HG03064 (cell line): ENCODE results near the gene SPP2.

Experiments used
- ATAC-seq: cut with Tn5 transposase; IDR thresholded peaks from one replicate; pipeline ENCODE4 v1.9.1; 2021; ENCODE audit warnings: low read depth; ENCODE audit not compliant: unreplicated experiment

The SPP2 gene, protein sequence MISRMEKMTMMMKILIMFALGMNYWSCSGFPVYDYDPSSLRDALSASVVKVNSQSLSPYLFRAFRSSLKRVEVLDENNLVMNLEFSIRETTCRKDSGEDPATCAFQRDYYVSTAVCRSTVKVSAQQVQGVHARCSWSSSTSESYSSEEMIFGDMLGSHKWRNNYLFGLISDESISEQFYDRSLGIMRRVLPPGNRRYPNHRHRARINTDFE

DNA sequence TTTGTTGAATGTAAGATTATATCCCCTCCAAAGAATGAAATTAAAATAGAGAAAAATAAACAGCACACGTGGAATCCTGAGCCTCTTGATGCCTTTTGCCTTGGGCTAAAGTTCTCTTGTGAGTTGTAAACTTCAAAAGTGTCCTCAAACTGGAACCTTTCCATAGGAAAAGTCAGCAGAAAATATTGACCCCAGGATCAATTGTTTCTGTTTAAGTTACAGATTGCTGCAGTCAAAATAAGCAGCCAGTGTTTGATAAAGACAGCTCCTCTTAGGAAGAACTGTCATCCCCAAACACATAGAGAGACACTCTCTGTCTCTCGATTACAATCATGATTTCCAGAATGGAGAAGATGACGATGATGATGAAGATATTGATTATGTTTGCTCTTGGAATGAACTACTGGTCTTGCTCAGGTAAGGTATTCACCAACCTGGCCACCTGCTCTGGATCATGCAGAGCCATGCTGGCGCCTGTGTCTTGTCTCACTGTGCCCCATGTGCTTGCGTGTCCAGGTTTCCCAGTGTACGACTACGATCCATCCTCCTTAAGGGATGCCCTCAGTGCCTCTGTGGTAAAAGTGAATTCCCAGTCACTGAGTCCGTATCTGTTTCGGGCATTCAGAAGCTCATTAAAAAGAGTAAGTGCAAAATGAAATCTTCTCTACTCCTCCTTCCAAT lies at the start of gene SPP2:
Gene SPP2, plus strand, starts transcription at position 248 of the 681 bp plus-strand sequence. Its CDS starts 85 bp downstream, at position 333.
- ATAC-seq: no peak

DNA sequence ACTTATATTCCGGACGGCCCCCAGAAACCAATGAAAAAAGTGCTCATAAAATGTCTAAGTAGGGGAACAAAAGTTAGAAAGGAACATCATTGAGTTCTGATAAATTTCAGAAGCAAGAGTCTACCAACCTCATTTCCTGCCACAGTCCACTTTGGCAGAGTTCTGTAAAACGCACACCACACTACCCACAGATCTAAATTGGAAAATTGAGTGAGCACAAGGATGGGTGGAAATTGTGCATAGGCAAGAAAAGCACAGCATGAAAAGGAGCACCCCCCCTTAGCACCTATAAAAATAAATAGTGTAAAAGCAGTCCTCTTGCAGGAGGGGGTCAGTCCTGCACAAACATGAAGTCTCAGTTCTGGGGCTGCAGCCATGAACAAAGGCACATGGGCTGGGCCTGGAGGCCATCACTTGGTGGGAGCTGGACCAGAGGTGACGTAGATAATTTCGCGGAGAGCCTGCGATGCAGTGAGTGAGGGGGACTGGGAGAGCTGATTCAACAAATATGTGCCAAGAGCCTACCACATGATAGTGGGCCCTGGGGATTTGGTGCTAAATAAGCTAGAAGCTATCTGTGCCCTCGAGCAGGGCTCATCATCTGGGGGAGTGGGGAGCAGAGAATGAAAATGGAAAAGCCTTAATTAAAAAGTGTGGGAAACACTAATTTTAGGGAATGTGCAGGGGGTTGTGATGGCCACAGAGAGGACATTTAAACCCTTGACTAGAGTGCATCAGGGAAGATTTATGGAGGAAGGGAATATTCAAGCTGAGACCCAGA lies 48.9 kb upstream of the SPP2 start:
- ATAC-seq: no peak

DNA sequence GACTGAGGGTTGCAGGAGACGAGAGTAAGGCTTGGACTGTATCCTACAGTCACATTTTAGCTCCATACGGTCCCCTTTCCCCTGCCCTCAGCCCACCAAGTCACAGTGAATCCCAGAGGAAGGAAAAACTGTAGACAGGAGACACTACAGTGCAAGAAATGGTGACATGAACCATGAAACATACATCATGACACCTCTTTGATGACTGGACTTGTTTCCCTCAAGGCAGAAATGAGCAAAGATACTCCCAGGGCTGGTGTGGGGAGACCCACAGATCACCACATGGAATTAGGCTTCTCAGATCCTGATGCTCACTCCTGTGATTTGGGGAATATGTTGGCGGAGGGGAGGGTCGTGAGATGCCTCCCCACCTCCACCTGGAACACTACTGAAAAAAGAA lies 48.2 kb upstream of the SPP2 start:
- ATAC-seq: no peak

DNA sequence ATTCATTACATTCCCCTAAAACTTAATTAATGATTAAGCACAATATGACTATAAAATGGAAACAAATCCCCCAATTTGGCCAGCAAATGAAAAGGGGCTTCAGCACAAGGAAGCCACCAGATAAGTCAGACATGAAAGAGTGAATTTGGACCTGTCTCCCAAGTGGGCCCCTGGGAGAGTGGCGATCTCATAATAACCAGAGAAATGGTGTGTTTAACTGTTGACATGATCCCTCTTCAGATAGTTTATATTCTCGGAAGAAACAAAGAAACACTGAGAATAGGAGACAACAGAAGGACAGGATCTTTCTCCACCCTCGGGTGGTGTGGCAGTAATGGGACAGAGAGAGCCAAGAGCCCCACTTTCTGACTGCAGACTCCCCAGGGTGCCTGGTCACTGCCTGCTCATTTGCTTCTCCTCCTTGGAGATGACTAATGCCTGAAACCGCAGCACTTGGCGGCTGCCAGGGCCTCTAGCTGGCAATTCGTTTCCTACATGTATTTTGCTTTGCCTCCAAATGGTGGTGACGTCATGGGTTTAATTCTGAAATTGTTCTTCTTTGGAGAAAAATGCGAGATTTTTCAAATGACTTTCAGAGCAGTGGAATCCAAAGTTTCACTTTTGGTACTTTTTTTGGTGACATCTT lies 46.4 kb upstream of the SPP2 start:
- ATAC-seq: no peak

DNA sequence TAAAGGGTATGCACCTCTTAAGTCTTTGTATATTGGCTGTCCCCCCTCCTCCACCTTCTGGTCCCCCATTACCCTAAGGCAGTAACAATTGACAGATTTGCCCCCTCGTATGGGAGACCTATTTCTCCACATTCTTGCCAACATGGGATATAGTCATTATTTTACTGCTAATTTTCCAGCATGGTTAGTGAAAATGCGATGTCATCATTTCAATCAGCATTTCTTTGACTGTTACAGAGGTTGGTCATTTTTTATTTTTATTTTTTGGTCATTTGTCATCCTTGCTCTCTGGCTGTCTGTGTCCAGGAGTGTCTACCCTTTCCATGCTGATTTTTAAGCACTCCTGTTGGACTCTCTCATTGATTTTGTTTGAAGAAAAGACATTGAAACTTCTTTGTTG lies 45.4 kb upstream of the SPP2 start:
- ATAC-seq: no peak

DNA sequence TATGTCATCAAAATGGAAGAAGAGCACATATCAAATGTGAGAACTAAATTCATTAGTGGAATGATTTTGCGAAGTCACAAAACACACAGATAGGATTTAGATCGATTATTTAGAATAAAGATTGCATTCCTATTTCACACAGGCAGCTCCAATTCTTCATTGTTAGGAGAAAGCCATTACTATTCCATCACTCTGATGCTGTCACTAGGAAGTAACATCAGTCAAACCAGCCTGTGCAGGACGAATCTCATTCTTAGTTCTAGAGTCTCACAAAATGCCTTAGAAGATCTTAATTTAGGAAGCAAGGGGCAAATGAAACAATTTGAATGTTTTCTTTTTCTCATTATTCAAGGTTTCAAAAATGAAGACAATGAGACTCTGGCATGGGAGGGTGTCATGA lies 44.0 kb upstream of the SPP2 start:
- ATAC-seq: no peak

DNA sequence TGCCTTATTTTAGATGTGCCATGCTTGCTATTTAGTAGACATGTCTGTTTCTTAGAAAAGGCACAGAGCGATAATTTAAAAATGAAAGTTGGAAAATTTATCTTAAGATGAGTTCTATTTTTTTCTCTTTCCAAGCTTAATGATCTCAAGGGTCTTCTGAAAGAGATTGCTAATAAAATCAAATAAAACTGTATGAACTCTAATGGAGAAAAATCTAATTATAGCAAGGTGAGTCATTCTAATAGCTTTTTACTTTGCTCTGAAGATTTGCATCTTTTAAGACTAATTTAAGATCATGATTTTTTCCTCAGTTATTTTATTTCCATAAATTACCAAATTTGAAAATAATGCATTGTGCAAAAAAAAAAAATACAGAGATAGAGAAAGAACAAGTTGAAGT lies 36.1 kb upstream of the SPP2 start:
- ATAC-seq: no peak

DNA sequence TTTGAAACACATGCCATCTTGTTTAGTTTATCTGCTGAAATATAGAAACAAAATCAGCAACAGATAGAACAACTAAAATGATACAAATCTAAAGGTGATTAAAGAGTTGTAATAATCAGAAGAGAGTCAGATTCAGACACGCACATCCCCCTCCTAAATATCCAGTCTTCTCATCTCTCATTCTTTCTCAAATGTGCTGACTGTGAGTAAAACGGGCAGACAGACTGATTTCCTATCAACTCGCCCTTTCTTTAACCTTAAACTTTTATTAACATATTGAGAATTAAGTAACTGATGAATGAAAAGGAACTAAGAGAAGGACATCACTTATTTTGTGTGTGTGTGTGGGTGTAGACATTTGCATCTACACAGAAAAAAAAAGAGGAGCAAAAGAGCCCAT lies 34.6 kb upstream of the SPP2 start:
- no peak for ATAC-seq

DNA sequence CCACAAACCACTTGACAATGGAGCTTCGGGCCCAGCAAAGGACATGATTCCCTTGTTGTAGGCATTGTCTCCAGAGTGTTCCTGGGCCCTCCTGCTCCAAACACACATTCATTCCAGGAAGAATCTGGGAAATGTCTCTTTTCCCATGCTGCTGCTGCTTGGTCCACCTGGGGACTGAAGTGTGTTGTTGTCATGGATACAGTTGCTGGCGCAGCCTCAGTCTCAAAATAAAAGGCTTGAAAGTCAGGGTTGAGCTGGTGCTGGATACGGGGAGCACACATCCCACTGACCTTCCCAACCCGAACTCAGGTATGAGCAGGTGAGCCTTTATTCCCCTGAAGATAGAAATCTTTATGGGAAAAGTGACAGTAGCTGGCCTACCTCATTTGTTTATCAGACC lies 30.6 kb upstream of the SPP2 start:
- ATAC-seq: no peak

DNA sequence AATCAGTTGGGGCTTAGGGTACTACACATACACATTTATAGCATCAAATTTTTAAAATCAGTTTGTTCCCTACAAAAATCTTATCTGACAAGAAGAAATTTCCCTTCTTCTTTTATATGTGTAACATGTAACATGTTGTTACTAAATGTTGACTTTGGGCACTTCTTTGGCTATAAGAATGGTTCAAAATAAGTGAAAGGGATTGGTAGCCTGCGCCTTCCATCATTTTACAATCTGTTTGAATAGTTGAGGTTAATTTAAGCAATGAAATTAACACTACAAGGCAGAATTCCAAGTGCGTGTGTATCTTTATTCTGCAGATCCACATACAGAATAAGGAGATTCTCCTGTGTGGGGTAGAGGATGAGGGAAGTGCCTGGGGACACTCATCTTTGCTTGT lies 30.2 kb upstream of the SPP2 start:
- no peak for ATAC-seq

DNA sequence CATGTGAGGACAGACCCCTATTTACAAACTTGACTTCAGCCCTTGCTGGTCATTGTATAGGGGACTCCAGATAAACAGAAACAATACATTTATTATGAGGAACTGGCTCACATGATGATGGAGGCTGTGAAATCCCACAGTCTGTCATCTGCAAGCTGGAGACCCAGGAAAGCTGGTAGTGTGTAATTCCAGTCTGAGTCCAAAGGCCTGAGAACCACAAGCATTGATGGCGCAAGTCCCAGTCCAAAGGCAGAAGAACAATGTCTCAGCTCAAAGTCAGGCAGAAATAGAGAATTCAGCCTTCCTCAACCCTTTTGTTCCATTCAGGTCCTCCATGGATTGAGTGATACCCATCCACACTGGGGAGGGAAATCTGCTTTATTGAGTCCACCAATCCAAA lies 28.1 kb upstream of the SPP2 start:
- no peak for ATAC-seq

DNA sequence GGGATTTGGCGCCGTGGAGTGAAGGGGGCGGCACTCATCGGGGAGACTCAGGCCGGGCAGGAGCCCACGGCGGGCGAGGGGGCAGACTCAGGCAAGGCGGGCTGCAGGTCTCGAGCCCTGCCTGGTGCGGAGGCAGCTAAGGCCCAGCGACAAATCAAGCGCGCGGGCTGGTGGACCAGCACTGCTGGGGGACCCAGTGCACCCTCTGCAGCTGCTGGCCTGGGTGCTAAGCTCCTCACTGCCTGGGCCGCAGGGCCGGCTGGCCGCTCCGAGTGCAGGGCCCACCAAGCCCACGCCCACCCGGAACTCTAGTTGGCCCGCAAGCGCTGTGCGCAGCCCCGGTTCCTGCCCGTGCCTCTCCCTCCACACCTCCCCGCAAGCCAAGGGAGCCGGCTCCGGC lies 26.2 kb upstream of the SPP2 start:
- no peak for ATAC-seq

DNA sequence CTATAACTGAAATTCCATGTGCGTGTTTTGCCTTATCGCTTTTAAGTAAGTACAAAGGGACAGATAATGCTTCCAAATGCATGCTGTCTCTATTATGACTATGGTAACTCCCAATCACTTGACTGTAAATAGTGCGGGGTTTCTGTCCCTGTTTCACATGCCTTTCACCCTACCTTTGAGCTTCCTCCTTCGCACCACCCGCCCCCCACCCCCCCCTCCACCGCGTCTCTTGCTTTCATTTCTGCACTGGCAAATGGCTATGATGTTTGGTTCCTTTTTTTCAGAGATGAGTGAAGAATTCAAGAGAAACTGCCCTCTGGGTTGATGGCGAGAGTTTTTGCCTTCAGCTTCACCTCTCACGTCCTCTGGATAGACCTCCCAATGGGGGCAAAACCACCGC lies 25.0 kb upstream of the SPP2 start:
- no peak for ATAC-seq

DNA sequence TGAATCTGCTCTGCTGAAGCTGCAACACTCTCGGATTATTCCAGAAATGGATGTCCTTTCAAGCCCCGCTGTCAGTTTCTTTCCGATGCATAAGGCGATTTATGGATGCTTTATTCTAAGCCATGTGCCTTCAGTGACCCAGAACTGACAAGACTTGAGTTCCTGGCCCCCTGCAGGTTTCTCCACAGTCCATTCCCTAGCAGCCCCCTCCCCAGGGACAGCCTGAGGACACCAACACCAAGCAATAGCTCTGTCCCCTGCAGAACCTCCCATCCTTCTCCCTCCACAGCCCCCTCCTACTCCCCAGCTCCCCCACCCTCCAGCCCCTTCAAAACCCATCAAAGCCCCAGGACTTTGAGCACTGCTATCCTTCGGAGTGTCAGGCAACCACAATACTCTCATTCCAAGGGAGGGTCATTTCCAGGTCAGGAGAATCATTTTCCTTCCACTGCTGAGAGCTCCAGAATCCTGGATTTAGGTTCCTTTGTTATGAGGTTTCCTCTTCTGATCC lies 24.6 kb upstream of the SPP2 start:
- ATAC-seq: no peak

DNA sequence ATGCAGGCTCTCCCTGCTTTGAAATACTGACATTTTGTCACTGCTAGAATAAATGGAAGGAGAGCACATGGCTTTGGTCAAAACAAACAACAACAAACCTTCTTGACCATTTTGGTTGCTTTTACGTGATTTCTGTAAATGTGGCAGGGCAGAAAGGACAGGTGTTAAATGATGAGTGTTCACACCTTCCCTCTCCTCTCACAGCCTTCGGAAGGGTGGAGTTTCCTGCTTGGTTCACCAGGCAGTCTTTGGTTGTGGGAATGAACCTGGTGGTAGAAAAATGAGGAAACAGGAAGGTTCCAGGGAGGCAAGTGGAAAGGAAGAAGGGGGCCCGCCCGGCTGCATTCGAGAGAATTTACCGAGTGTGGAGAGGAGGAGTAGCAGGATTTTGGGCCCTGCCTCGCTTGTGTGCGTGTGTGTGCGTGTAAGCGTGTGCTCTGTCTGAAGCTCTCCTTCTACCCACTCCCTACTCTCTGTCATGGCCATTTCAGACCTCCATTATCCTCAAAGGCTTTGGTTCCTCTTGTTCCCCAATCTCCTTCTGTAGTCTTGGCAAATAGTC lies 23.7 kb upstream of the SPP2 start:
- ATAC-seq: no peak

DNA sequence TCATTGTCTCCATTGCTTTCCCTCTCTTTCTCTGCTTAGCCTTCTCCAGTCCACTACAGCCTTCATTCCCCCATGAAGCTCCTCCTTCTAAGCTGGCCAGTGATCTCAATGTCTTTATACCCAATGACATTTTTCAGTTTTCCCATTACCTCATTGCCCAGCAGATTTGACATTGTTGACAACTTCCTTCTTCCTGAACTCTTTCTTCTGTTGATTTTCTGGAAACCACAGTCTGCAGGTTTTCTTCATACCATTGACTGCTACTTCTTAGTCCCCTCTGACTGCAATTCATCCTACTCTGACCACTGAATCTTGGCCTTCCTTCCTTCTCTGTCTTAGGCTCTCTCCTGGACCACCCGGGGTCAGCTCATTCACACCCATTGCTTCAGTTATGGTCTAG lies 22.9 kb upstream of the SPP2 start:
- ATAC-seq: no peak

DNA sequence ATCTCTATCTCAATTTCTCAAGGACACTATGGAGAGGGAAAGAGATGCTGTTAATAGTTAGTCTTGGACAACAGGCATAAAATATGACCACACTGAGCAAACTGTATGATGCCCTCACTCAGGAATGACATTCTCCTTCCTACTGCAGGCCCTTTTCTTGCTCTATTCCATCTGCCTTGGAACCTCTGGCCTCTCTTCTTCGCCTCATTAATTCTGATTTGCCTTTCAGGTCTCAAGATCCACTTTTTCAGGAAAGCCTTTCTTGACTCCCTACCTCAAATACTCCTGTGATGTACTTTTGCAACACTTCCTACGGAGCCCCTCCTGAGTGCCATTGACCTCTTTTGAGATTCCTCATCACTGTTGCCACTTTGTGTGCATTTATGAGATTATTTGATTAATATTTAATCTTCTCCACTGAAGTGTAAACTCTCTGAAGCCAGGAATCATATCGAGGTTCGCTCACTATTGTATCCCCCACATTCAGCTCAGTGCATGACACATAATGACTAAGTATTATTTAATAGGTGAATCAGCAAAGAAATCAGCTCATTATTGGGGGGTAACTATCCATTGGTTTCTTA lies 21.3 kb upstream of the SPP2 start:
- no peak for ATAC-seq

DNA sequence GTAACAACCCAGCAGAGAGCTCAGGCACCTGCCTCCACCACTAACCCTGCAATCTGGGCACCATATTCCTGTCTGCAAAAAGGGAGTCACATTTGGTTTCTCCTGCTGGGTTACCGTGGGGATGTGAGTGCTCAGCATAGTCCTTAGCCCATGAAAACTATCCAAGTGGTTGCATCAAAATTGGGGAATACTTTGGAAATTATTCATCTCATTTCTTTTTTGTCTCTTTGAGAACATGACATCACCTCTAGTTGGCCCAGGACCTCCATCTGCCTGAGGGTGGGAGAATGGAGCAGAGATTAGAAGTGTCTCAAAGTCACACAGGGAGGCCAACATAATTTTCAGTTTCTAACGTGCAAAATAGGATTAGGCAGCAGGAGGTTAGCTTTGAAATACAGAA lies 19.3 kb upstream of the SPP2 start:
- no peak for ATAC-seq

DNA sequence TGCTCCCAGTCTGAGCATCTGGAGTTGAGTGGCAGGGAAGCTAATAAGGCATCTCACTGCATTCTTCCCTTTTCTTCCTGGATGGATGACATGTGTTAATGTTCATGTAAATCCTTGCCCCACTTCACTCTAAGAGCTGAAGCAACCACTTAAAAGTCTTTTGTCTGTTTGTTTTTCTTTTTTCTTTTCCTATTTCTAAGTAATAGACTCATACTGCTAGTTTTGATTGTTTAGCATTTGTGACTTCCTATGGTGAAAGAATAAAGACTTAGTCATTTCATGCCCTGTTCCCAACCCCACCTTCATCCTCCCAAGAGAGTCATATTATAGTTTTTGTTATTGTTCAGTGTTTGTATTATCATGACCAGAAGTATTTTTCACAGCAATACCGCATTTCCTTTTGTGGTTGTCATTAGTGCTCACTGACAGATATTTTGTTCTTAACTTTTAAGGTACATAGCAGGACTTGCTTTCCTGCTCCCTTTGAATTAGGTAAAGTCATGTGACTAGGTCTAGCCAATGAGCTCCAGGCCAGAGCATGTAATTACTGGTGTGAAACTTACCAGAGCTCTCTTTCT lies 18.1 kb upstream of the SPP2 start:
- no peak for ATAC-seq

DNA sequence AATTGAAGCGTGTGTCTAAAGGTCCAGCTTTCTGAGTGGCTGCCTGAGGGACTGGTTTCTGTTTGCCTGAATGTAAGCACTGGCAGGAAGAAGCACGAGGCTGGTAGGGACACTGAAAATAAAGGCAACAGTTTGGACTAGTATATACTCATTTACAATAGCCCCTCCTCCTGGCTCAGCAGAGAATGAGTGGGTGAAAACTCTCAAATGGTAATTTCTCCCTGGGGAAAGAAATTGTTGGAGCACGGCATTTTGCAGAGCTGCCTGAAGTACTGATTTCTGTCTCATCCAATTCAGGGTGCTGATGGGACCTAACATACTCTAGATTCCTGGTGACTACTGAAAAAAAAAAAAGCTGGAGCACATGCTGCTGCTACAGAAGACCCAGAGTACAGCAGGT lies 17.3 kb upstream of the SPP2 start:
- no peak for ATAC-seq
